Measurements from ENCODE around the gene TMA7B.

DNA sequence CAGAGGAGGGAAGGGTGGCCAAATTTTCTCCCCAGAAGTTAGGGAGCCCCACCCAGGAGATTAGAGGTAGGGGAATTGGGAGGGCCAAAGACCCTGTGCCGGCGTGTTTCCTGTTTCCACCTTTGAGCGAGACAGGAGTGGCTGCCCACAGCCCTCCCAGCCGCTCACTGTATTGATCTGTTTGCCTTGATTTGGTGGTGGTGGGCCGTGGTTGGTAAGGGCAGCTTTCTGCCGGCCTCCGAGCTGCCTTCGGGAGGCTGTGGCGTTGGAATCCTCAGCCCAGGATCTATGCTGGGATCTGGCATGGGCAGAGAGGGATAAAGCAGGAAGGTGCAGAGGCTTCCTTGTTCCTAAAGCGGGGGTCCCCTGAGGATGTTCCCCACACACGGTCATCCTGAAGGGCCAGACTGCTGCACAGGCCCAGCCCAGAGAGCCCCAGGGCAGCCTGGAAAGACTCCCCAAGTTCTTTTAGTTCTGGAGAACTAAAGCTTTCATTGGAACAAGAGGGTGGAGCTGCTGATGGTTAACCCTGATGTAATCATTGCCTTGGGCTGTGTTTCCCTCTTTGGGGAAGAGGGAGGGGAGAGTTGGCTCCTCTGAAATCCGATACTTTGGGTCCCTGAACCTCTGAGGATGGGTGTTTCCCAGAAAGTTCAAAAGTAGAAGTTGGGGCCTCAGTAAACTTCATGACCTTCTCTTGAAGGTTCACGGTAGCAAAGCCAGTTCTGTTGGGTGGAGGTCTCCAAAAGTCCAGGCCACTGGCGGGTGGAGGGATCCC lies 41.8 kb downstream of the TMA7B start:
- TF ChIP-seq POLR2A (IDR thresholded peaks at IDR 0.05) = no peak
- TF ChIP-seq, protein P1, sequence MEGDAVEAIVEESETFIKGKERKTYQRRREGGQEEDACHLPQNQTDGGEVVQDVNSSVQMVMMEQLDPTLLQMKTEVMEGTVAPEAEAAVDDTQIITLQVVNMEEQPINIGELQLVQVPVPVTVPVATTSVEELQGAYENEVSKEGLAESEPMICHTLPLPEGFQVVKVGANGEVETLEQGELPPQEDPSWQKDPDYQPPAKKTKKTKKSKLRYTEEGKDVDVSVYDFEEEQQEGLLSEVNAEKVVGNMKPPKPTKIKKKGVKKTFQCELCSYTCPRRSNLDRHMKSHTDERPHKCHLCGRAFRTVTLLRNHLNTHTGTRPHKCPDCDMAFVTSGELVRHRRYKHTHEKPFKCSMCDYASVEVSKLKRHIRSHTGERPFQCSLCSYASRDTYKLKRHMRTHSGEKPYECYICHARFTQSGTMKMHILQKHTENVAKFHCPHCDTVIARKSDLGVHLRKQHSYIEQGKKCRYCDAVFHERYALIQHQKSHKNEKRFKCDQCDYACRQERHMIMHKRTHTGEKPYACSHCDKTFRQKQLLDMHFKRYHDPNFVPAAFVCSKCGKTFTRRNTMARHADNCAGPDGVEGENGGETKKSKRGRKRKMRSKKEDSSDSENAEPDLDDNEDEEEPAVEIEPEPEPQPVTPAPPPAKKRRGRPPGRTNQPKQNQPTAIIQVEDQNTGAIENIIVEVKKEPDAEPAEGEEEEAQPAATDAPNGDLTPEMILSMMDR (IDR thresholded peaks at IDR 0.05) = no peak

Measured in gastroesophageal sphincter (tissue), 3 donors.